Common myeloid progenitor, CD34-positive (primary cell): ENCODE measurements around the gene KEAP1. TPM values are rescaled to one million over a fixed set of nuclear protein-coding genes. Genes with fewer than 3 reads are reported as not detected.
"Not testable (repeated sequence)": the region's sequence is repeated elsewhere in the genome, so short reads cannot be mapped to it uniquely, and the experiment has no call there.

Experiments
- CTCF ChIA-PET: fragments of 350-600 bp; sonication (Branson Sonifier 250); formaldehyde crosslinking; loops from one replicate; lab custom pipeline; 2021; ENCODE audit warnings: antibody characterized with exemption; lab: Charles Lee
- POLR2A ChIA-PET: fragments of 350-600 bp; sonication (Branson Sonifier 250); formaldehyde crosslinking; loops from one replicate; lab custom pipeline; 2021; ENCODE audit warnings: antibody characterized with exemption; lab: Charles Lee
- DNase-seq, 3 donors: peaks; one replicate each; pipeline versions ENCODE4 v3.0.0 to v3.0.0-alpha.2; 2013
- H3K27ac ChIP-seq, 2 experiments: 1 replicate in 1 of 2; 2 replicates in 1 of 2; pipeline ENCODE4 v1.7.0; 2013; ENCODE audit warnings: inconsistent platforms in 2 of 2, low read length in 2 of 2, mild to moderate bottlenecking in 2 of 2, low read depth in 1 of 2, moderate library complexity in 1 of 2; ENCODE audit not compliant: severe bottlenecking in 2 of 2, insufficient read depth in 1 of 2, poor library complexity in 1 of 2
- H3K27me3 ChIP-seq, 5 experiments: replicated peaks in 2 of 5; 1 replicate in 3 of 5; 2 replicates in 2 of 5; pipeline versions ENCODE4 v1.6.1 to v1.7.0; 2013; ENCODE audit warnings: low read length in 4 of 5, mild to moderate bottlenecking in 2 of 5, moderate library complexity in 2 of 5, inconsistent platforms in 1 of 5; ENCODE audit not compliant: insufficient read depth in 5 of 5, control insufficient read depth in 4 of 5
- H3K36me3 ChIP-seq, 4 experiments: 1 replicate in 2 of 4; 2 replicates in 2 of 4; pipeline versions ENCODE4 v1.6.1 to v1.7.0; 2013; ENCODE audit warnings: low read length in 3 of 4, control low read depth in 1 of 4, mild to moderate bottlenecking in 1 of 4; ENCODE audit not compliant: control insufficient read depth in 4 of 4, insufficient read depth in 4 of 4
- H3K4me1 ChIP-seq, 4 experiments: 1 replicate in 3 of 4; 2 replicates in 1 of 4; pipeline versions ENCODE4 v1.6.1 to v1.7.1; 2013; ENCODE audit warnings: low read length in 3 of 4, mild to moderate bottlenecking in 3 of 4, control low read depth in 1 of 4, inconsistent platforms in 1 of 4, moderate library complexity in 1 of 4; ENCODE audit not compliant: control insufficient read depth in 4 of 4, insufficient read depth in 4 of 4; ENCODE audit errors: control extremely low read depth in 1 of 4
- H3K4me3 ChIP-seq, 7 experiments: 1 replicate in 4 of 7; 2 replicates in 3 of 7; pipeline versions ENCODE4 v1.5.1 to v1.7.0; 2013; ENCODE audit warnings: mild to moderate bottlenecking in 7 of 7, low read length in 6 of 7, moderate library complexity in 6 of 7, inconsistent platforms in 2 of 7, low read depth in 2 of 7, control low read depth in 1 of 7; ENCODE audit not compliant: insufficient read depth in 4 of 7, control insufficient read depth in 1 of 7; ENCODE audit errors: extremely low read depth in 1 of 7
- H3K9me3 ChIP-seq, 5 experiments: 1 replicate in 4 of 5; 2 replicates in 1 of 5; pipeline versions ENCODE4 v1.6.1 to v1.7.1; 2013; ENCODE audit warnings: low read length in 4 of 5, mild to moderate bottlenecking in 2 of 5, inconsistent platforms in 1 of 5, low read depth in 1 of 5, moderate library complexity in 1 of 5; ENCODE audit not compliant: control insufficient read depth in 4 of 5, insufficient read depth in 2 of 5; ENCODE audit errors: control extremely low read depth in 1 of 5
- WGBS: methylation state at CpG from one replicate; pipeline ENCODE4 v1.1.5; 2013; ENCODE audit not compliant: insufficient coverage; 5-methylcytosine and 5-hydroxymethylcytosine counted together
- polyA plus RNA-seq: library from polyadenylated mRNA; unstranded; fragments of 120-200 nt; gene quantifications from one replicate; pipeline ENCODE4 v1.2.1, GENCODE V29; 2013

The KEAP1 gene
- polyA plus RNA-seq: 48.8 TPM

DNA sequence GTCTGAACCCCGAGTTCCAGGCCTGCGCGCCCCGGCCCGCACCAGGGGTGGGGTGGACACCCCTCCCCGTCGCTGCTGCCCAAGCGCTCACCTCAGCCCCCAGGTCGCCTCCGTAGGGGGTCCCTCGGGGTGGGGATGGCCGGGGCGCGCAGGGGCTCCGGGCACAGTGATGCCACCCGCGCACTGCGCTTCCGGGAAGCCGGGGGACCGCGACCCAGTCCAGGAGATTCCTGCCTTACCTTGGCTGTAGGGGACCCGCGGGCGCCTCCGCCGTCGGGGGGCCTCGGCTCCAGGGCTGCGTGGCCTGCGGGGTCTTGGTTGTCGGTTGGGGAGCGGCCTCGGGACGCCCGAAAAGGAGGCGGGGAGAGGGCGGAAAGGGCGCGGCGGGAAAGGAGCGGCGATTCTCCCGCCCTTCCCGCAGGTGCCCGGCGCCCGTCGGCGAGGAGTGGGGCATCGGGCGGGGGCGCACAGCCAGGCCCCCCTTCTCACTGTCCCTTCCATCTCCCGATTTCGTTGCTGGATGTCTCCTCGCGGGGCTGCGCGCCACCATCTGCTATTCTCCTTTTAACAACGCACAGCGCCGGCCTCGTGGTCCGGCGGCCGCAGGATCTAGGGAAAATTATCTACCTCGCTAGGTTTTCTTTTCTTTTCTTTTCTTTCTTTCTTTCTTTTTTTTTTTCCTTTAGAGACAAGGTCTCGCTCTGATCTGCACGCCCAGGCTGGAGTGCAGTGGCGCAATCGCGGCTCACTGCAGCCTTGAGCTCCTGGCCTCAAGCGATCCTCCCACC, at the start of gene KEAP1:
KEAP1 (minus strand) TSS at position 355 of the 788 bp plus-strand sequence. CDS start 3,323 bp downstream, outside the sequence.
- POLR2A ChIA-PET: interaction anchor here (0.6 kb wide), 1 partner anchor 164 kb away, joined by 3 read pairs; no protein-coding TSS in a partner anchor
- WGBS: 2% methylated on average over 69 of the region's 73 CpGs
- peak in 2 of 3 donors; percentile 79 to 84 for DNase-seq
- no peaks in the 10 kb centered on the region for H3K27me3 ChIP-seq
- H3K9me3 ChIP-seq: no peaks in the 10 kb centered on the region
- peak within 1 kb of the TSS; percentile 71 to 92 (median 81) for H3K4me3 ChIP-seq
- H3K4me1 ChIP-seq: peaks cover 0 to 21% (median 16%) of the 10 kb centered on the region in 4 experiments
- H3K27ac ChIP-seq: peak within 1 kb of the TSS; percentile 86 to 96
- H3K36me3 ChIP-seq: peaks cover 2 to 23% (median 9%) of the 10 kb centered on the region in 4 experiments
- CTCF ChIA-PET: interaction anchor here (1.1 to 1.3 kb wide), 4 partner anchors 9 to 64 kb away, joined by 3 to 5 read pairs (median 3); partner anchors contain the start of gene S1PR5

DNA sequence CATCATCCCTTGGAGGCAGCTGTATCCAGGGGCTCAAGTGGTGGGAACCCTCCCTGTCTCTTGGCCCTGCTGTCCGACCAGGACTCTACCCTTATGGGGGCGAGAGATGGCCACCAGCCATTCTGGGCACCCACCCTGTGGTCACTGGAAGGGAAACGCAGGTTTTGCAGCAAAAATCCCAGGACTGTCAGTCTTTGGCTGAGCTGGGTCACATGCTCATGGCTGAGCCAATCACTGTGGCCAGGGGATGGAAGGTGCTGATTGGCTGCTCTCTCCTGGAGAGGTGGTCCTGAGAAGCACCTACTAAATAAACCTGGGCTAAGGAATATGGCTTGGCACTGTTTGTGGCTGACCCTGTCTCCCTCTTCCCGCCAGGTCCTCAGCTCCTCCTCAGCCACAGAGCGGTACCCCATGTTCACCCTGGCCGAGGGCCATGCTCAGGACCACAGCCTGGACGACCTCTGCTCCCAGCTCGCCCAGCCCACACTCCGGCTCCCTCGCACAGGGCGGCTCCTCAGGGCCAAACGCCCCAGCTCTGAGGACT, 49.4 kb upstream of the KEAP1 start:
- WGBS: 96% methylated on average over 4 of the region's 12 CpGs
- no peaks in the 10 kb centered on the region for H3K27me3 ChIP-seq
- H3K36me3 ChIP-seq: peaks cover 9 to 71% (median 48%) of the 10 kb centered on the region in 4 experiments
- H3K4me3 ChIP-seq: peak overlapping the region in 2 of 7 experiments; percentile 24 to 28
- ChIA-PET POLR2A (interaction anchor here (0.6 to 3.3 kb wide), 4 partner anchors 9 to 67 kb away, joined by 3 to 29 read pairs (median 11); partner anchors contain the start of genes ATG4D and KRI1), CTCF (interaction anchor here (0.8 to 5.5 kb wide), 8 partner anchors 10 to 136 kb away, joined by 3 to 64 read pairs (median 6); partner anchors contain the start of genes CDKN2D and KRI1)
- peak overlapping the region in 1 of 2 experiments; percentile 39 for H3K27ac ChIP-seq
- peak in 2 of 3 donors; percentile 56 to 58 for DNase-seq
- H3K9me3 ChIP-seq: no peaks in the 10 kb centered on the region
- peaks cover 3 to 61% (median 58%) of the 10 kb centered on the region in 4 experiments for H3K4me1 ChIP-seq

DNA sequence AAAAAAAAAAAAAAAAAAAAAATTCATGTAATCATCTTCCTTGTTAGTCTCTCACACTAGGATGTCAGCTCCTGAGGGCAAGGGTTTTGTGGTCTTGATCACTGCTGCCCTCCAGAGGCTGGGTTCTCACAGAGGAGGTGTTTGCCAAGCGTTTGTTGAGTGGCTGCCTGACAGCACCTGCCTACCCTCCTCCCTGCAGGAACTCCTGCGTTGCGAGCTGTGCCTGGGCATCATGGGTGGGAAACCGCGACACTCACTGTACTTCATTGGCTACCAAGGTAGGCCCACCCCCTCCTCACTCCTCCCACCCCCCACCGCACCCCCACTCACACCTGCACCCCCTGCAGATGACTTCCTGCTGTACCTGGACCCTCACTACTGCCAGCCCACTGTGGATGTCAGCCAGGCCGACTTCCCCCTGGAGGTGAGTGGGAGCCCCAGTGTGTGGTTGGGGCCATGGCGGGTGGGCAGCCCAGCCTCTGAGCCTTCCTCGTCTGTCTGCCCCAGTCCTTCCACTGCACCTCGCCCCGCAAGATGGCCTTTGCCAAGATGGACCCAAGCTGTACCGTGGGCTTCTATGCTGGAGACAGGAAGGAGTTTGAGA, 48.6 kb upstream of the KEAP1 start:
- Histone ChIP-seq H3K4me3 (peak overlapping the region in 1 of 7 experiments; percentile 42), H3K4me1 (peaks cover 3 to 61% (median 58%) of the 10 kb centered on the region in 4 experiments)
- POLR2A ChIA-PET: interaction anchor here (3.0 to 3.3 kb wide), 2 partner anchors 8 to 15 kb away, joined by 18 to 29 read pairs; partner anchors contain the start of genes ATG4D and KRI1

DNA sequence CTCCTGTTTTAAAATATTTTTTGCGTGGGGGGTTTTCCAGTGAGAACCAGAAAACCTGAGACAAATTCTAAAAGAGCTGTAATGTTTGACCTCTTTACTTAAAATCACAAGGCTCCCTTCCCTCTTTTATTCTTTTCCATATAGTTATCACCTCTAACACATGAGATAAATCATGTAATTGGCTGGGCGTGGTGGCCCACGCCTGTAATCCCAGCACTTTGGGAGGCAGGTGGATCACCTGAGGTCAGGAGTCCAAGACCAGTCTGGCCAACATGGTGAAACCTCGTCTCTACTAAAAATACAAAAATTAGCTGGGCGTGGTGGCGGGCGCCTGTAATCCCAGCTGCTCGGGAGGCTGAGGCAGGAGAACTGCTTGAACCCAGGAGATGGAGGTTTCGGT, 47.9 kb upstream of the KEAP1 start:
- H3K4me3 ChIP-seq, H3K27ac ChIP-seq, DNase-seq, H3K9me3 ChIP-seq, POLR2A ChIA-PET, H3K27me3 ChIP-seq: not testable (repeated sequence)
- Histone ChIP-seq H3K4me1 (peaks cover 3 to 56% (median 52%) of the 10 kb centered on the region in 4 experiments), H3K36me3 (peaks cover 8 to 69% (median 49%) of the 10 kb centered on the region in 4 experiments)
- CTCF ChIA-PET: interaction anchor here (0.9 to 5.5 kb wide), 3 partner anchors 9 to 78 kb away, joined by 3 to 37 read pairs (median 35); no protein-coding TSS in a partner anchor
- WGBS: 98% methylated on average over 7 of the region's 9 CpGs

More for the DNA sequence above, 48.6 kb upstream of the KEAP1 start:
- Histone ChIP-seq H3K36me3 (peaks cover 8 to 71% (median 48%) of the 10 kb centered on the region in 4 experiments), H3K27me3 (no peaks in the 10 kb centered on the region), H3K9me3 (no peaks in the 10 kb centered on the region), H3K27ac (no peak overlapping the region)
- WGBS: 93% methylated on average over 4 of the region's 12 CpGs
- CTCF ChIA-PET: interaction anchor here (0.8 to 5.5 kb wide), 6 partner anchors 10 to 135 kb away, joined by 3 to 64 read pairs (median 20); partner anchors contain the start of genes CDKN2D and KRI1
- peak; percentile 61 to 76 (median 74) for DNase-seq

DNA sequence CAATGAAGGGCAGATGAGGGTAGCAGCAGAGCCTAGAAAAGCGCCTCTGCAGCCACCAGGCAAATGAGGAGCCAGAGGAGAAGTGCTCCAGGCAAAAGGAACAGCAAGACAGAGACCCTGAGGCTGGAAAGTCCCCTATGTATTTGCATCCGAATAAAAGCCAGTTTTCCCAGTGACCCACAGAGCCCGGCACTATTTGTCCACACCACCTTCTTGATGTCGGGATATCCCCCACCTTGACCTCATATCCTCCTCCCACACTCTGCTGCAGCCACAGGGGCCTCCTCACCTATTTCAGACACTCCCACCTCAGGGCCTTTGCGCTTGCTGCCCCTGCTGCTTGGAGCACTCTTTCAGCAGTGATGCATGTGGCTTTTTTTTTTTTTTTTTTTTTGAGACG, 47.2 kb upstream of the KEAP1 start:
- Histone ChIP-seq H3K27ac (no peak overlapping the region), H3K36me3 (peaks cover 8 to 66% (median 44%) of the 10 kb centered on the region in 4 experiments), H3K4me3 (no peak overlapping the region), H3K4me1 (peaks cover 0 to 49% (median 46%) of the 10 kb centered on the region in 4 experiments), H3K27me3 (no peaks in the 10 kb centered on the region), H3K9me3 (no peaks in the 10 kb centered on the region)
- ChIA-PET CTCF (interaction anchor here (5.5 kb wide), 1 partner anchor 40 kb away, joined by 37 read pairs; no protein-coding TSS in a partner anchor), POLR2A (no interaction called here)
- no peak for DNase-seq
- 100% methylated on average over 2 of the region's 6 CpGs for WGBS

DNA sequence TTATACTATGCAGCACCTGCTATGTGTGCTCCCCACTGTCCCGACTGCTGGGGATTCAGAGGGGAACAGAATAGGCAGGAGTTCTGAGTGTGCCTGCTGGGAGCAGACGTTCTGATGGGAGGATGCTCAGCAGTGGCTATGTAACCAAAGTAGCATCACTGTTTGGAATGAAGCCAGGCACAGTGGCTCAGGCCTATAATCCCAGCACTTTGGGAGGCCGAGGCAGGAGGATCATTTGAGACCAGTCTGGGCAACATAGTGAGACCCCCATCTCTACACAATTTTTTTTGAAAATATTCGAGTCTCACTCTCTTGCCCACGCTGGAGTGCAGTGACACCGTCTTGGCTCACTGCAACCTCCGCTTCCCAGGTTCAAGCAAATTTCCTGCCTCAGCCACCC, 46.6 kb upstream of the KEAP1 start:
- ChIA-PET POLR2A (no interaction called here), CTCF (no interaction called here)

More for the DNA sequence above, 46.6 kb upstream of the KEAP1 start:
- Histone ChIP-seq H3K27me3 (no peaks in the 10 kb centered on the region), H3K4me3 (no peak overlapping the region), H3K36me3 (peaks cover 8 to 59% (median 40%) of the 10 kb centered on the region in 4 experiments), H3K9me3 (no peaks in the 10 kb centered on the region), H3K27ac (no peak overlapping the region), H3K4me1 (peaks cover 0 to 49% (median 44%) of the 10 kb centered on the region in 4 experiments)
- DNase-seq: no peak
- 95% methylated on average over 6 of the region's 7 CpGs for WGBS
